Astrocyte of the cerebellum (primary cell): ENCODE results near the gene DIP2C.
"Not testable (repeated sequence)": the region's sequence is repeated elsewhere in the genome, so short reads cannot be mapped to it uniquely, and the experiment has no call there.

Experiments used
- DNase-seq: peaks from one replicate; pipeline ENCODE4 v3.0.0-alpha.2; 2011; ENCODE audit warnings: low read depth
- H3K4me3 ChIP-seq: 2 replicates; pipeline ENCODE4 v1.5.1; 2011; ENCODE audit warnings: mild to moderate bottlenecking, low read depth, low read length, moderate library complexity
- CTCF ChIP-seq: IDR thresholded peaks from 2 replicates; pipeline ENCODE4 v1.5.1; 2012; ENCODE audit warnings: low read length, low read depth, moderate library complexity, mild to moderate bottlenecking; ENCODE audit errors: missing control alignments
- in situ Hi-C: cut with HindIII; loops from 2 replicates; pipeline ENCODE4 v1.10.0; 2017; ENCODE audit warnings: low sequenced_read_pairs

DIP2C gene

GRCh38 chr10:482848-483247 is 206.6 kb downstream of the DIP2C start:
- TF ChIP-seq CTCF = no peak
- DNase-seq = no peak
- in situ Hi-C loops = no loop called here
- H3K4me3 ChIP-seq = no peak overlapping the region

GRCh38 chr10:482051-482501 is 207.4 kb downstream of the DIP2C start:
- no peak for DNase-seq
- in situ Hi-C loops = no loop called here
- TF ChIP-seq CTCF = no peak
- H3K4me3 ChIP-seq = no peak overlapping the region

DNA sequence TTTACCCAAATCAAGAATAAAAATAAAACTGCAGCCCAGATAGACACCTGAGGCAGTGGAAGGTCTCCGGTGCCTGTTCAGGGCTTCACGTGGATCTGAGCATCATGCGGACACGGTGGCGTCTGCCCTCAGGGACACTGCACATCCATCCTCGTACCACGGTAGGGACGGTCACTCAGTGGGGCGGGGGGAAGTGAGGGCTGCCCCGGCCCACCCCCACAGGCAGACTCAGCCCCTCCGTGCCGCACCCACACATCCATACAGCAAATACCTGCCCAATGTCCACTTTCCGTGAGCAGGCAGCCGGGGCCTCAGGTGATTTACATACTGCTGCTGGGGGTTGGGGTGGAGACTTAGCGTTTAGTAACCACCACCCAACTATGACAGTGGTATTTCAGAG is 207.8 kb downstream of the DIP2C start:
- in situ Hi-C loops = no loop called here

GRCh38 chr10:480928-481552 is 208.4 kb downstream of the DIP2C start:
- in situ Hi-C loops = no loop called here
- DNase-seq = no peak

More for the DNA sequence above, 207.8 kb downstream of the DIP2C start:
- no peak for DNase-seq
- H3K4me3 ChIP-seq = no peak overlapping the region
- no peak for TF ChIP-seq CTCF

DNA sequence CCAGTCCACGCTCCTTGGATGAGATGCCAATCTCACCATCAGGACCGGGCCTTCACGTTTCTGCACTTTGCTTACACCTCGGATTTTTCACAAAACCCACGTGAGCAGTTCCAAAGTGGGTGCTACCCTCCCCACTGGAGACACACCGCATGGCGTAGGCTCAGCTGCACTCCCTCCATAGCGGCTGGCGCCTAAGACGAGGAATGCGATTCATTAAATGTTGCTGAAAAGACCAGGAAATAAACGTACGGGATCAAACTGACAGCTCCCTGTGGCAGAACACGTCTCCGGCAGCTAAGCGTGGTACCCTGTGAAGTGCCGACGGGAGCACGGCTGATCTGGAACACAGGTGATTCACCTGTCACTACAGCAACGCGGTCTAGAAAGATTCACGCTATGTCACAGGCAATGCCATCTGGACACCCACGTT is 209.0 kb downstream of the DIP2C start:
- DNase-seq = no peak
- TF ChIP-seq CTCF = no peak
- H3K4me3 ChIP-seq = no peak overlapping the region
- in situ Hi-C loops = no loop called here

More at GRCh38 chr10:480928-481552, 208.4 kb downstream of the DIP2C start:
- no peak for TF ChIP-seq CTCF
- no peak overlapping the region for H3K4me3 ChIP-seq

DNA sequence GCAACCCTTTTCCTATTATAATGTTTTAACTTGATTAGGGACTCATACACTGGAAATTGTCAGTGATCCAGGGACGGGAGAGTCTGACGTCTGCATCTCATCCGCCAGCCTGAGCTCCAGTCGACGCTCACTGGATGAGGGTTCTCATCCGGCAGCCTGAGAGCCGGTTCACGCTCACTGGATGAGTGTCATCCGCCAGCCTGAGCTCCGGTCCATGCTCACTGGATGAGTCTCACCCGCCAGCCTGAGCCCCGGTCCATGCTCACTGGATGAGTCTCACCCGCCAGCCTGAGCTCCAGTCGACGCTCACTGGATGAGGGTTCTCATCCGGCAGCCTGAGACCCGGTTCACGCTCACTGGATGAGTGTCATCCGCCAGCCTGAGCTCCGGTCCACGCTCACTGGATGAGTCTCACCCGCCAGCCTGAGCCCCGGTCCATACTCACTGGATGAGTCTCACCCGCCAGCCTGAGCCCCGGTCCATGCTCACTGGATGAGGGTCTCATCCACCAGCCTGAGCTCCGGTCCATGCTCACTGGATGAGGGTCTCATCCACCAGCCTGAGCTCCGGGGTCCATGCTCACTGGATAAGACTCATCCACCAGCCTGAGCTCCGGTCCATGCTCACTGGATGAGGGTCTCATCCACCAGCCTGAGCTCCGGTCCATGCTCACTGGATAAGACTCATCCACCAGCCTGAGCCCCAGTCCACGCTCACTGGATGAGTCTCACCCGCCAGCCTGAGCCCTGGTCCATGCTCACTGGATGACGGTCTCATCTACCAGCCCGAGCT is 209.6 kb downstream of the DIP2C start:
- DNase-seq, H3K4me3 ChIP-seq, in situ Hi-C loops: not testable (repeated sequence)
